ENCODE data around the gene PDS5A. TPM values are rescaled to one million over a fixed set of nuclear protein-coding genes. Genes with fewer than 3 reads are reported as not detected.
"Not testable (repeated sequence)": the region's sequence is repeated elsewhere in the genome, so short reads cannot be mapped to it uniquely, and the experiment has no call there.

Gene PDS5A
- total RNA-seq, 2 experiments from 2014 or later: 108 to 115 TPM

GRCh38 chr4:39850727-39851126 is 127.0 kb downstream of the PDS5A start:
- ChIA-PET POLR2A (no interaction called here), CTCF (no interaction called here)

DNA sequence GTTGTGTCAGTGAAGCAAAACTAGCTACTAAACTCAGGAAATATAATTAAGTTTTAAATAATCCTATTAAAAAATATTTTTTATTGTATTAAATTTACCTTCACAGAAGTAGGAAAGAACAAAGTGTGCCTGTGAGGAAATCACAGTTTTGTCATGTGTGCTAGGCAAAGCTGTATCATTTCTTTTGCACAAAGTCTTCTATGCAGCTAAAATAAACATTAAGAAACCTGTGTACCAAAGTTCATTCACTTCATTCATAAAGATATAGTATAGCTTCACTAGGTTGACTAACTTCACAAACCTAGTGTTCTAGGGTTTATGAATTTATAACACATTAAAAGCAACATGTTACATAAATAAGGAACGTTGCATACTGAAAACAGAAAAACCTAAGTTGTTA is 131.0 kb downstream of the PDS5A start:
- ChIA-PET POLR2A (no interaction called here), CTCF (no interaction called here)

GRCh38 chr4:39846120-39846519 is 131.6 kb downstream of the PDS5A start:
- ChIA-PET CTCF (no interaction called here), POLR2A (no interaction called here)

DNA sequence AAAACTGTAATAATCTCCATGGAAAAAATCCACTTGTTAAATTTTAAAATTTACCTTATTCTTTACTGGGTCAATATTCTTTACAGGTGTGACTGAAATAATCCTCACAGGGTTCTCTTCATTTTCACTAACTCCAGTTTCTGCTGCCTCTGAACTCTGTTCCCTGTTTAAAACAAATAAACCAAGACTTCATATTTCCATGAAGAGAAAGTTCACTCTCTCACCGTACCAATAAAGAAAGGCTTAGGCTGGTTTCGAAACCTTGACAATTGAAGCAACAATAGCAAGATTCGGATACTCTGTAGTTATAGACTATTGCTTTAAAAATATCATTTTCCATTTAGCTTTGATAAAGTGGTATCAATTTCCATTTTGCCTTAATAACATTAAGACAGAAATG is 135.8 kb downstream of the PDS5A start:
- ChIA-PET POLR2A (no interaction called here), CTCF (interaction anchor here (0.7 kb wide), 1 partner anchor 117 kb away, joined by 3 read pairs; no protein-coding TSS in a partner anchor)

- POLR2A ChIA-PET: not testable (repeated sequence)
These were observed 137.2 kb downstream of the PDS5A start for GRCh38 chr4:39840516-39840915.

DNA sequence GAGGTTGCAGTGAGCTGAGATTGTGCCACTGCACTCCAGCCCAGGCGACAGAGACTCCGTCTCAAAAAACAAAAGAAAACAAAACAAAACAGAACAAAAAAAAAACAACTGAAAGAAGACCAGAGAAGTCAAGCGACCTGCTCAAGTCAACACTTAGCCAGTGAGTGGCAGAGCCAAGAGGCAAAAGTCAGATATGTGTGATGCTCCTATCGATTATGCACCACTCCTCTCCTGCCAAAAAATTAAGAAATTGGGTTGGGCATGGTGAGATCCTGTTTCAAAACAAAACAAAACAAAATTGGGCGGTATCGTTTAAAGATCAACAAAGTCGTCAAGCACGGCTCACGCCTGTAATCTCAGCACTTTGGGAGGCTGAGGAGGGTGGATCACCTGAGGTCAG is 137.7 kb downstream of the PDS5A start:
- ChIA-PET POLR2A (no interaction called here), CTCF (interaction anchor here (1.0 kb wide), 1 partner anchor 51 kb away, joined by 3 read pairs; no protein-coding TSS in a partner anchor)

More at GRCh38 chr4:39840516-39840915, 137.2 kb downstream of the PDS5A start:
- CTCF ChIA-PET: interaction anchor here (1.0 kb wide), 1 partner anchor 50 kb away, joined by 3 read pairs; no protein-coding TSS in a partner anchor

DNA sequence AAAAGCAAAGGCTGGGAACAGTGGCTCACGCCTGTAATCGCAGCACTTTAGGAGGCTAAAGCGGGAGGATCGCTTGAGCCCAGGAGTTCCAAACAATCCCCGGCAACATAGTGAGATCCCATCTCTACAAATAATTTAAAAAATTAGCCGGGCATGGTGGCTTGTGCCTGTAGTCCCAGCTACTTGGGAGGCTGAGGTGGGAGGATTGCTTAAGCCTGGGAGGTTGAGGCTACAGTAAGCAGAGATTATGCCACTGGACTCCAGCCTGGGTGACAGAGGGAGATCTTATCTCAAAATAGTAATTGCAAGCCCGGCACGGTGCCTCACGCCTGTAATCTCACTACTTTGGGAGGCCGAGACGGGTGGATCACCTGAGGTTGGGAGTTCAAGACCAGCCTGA is 139.3 kb downstream of the PDS5A start:
- POLR2A ChIA-PET, CTCF ChIA-PET: not testable (repeated sequence)

DNA sequence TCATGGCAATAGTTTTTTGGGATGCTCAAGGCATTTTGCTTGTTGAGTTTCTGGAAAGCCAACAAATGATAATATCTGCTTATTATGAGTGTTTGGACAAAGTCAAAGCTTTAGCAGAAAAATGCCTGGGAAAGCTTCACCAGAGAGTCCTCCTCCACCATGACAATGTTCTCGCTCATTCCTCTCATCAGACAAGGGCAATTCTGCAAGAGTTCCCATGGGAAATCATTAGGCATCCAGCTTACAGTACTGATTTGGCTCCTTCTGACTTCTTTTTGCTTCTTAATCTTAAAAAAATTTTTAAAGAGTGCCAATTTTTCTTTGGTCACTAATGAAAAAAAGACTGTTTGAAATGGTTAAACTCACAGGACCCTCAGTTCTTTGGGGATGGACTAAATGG is 143.4 kb downstream of the PDS5A start:
- CTCF ChIA-PET: interaction anchor here (0.6 kb wide), 1 partner anchor 51 kb away, joined by 3 read pairs; no protein-coding TSS in a partner anchor

GRCh38 chr4:39825741-39826231 is 151.9 kb downstream of the PDS5A start:
- ChIA-PET CTCF (interaction anchor here (0.5 to 0.7 kb wide), 2 partner anchors 15 to 199 kb away, joined by 3 read pairs; no protein-coding TSS in a partner anchor), POLR2A (no interaction called here)

More for the DNA sequence above, 143.4 kb downstream of the PDS5A start:
- POLR2A ChIA-PET: interaction anchor here (0.5 kb wide), 1 partner anchor 479 kb away, joined by 7 read pairs; no protein-coding TSS in a partner anchor

DNA sequence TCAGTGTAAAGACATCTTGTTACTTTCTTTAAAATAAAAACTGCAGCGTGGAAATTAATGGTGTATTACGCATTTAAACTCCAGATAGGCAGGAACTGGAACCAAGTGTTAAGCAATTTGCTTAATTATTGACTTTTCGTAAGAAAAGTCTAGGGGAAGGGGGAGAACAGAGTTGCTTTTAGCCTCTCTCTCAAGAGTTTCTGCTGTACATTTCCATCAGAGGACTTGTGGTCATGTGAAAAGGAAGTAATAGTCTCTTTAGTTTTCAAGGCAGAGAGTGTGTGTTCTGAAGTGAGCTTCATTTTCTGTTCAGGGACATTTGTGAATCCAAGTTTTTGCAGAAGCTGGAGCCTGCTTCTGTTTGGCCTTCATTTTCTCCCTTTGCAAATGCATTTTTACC is 152.6 kb downstream of the PDS5A start:
- CTCF ChIA-PET: no interaction called here
- POLR2A ChIA-PET: no interaction called here

DNA sequence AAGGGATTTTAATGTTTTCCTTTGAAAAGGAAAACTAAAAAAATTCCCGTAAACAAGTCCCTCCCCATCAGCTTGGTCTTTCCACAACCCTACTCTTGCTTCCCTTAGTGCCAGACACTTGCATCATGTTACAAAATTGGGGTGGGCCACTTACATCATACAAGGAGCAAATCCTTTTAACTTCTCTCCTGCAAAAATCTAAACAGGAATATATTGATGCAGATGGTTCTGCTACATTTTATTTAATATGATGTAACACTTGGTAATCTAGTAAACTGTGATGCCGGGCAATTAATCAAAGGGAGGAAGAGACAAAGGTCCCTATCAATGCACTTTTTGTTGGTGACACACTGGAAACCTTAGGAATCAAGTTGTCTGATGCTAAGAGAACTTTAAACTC is 154.5 kb downstream of the PDS5A start:
- POLR2A ChIA-PET: no interaction called here
- CTCF ChIA-PET: no interaction called here

DNA sequence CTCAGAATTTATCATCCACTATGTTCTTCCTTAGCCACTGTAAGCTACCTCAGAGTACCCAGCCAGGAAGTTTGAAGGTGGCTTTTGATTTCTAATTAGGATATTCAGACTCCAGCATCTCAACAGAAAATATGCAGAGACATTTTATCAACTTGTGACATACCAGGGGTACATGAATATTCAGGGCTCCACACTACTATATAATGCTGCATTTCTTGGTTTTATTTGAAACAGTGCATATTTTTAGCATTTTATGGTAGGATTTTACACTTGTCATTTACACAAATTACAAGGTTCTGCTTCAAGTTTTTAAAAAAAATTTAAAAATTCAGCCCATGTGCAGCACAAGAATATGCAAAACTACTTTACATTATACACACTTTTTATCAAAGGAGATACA is 155.0 kb downstream of the PDS5A start:
- CTCF ChIA-PET: no interaction called here
- POLR2A ChIA-PET: no interaction called here

GRCh38 chr4:39821951-39822350 is 155.8 kb downstream of the PDS5A start:
- ChIA-PET CTCF (no interaction called here), POLR2A (no interaction called here)

DNA sequence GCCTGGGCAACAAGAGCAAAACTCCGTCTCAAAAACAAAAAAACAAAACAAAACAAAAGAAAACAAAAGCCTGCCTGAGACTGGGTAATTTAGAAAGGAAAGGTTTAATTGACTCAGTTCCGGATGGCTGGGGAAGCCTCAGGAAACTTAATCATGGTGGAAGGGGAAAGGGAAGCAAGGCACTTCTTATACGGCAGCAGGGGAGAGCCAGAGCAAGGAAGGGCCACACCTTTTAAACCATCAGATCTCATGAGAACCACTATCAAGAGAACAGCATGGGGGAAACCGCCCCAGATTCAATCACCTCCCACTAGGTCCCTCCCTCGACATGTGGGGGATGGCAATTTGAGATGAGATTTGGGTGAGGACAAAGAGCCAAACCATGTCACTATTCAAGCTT is 157.5 kb downstream of the PDS5A start:
- POLR2A ChIA-PET: no interaction called here
- CTCF ChIA-PET: no interaction called here

DNA sequence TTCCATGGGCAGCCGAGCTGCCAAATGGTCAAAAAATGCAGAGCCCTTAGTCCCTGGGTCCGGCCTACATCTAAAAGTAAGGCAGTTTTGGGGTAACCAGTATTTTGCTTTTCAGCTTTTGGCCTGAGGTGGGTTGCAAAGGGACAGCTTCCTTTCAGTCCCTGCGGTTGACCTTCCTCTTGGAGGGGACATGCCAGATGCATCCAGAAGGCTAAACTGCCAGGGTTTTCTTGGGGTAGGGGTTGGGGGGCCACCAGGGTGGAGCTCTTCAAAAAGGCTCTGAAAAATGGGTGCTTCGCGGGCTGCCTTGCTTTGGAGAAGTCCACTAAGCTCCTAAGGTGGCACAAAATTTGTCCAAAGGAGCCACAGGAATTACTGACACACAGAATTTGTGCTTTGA is 159.1 kb downstream of the PDS5A start:
- ChIA-PET CTCF (no interaction called here), POLR2A (no interaction called here)

DNA sequence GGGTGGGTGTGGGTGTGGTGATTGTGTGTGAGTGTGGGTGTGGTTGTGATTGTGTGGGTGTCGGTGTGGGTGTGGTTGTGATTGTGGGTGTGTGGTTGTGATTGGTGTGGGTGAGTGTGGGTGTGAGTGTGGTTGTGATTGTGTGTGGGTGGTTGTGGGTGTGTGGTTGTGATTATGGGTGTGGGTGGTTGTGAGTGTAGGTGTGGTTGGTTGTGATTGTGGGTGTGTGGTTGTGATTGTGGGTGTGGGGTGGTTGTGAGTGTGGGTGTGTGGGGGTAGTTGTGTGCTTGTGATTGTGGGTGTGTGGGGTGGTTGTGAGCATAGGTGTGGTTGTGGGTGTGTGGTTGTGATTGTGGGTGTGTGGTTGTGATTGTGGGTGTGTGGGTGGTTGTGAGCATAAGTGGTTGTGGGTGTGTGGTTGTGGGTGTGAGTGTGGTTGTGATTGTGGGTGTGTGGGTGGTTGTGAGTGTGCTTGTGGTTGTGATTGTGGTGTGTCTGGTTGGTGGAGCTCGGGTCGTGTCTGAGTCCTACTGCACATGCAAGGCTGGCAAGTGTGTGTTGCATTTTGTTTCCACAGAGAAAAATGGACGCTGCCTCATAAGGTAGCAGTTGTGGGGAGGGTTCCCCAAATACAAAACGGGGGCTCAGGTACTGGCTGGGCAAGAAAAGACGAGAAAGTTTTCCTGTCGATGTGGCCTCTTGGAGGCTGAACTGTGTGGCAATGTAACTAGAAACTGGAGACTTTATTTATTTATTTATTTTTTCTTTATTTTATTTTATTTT is 163.1 kb downstream of the PDS5A start:
- ChIA-PET CTCF (no interaction called here), POLR2A (no interaction called here)

DNA sequence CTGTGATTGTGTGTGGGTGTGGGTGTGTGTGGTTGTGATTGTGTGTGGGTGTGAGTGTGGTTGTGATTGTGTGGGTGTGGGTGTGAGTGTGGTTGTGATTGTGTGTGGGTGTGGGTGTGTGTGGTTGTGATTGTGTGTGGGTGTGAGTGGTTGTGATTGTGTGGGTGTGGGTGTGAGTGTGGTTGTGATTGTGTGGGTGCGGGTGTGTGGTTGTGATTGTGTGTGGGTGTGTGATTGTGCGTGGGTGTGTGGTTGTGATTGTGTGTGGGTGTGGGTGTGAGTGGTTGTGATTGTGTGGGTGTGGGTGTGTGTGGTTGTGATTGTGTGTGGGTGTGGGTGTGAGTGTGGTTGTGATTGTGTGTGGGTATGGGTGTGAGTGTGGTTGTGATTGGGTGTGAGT is 163.9 kb downstream of the PDS5A start:
- CTCF ChIA-PET, POLR2A ChIA-PET: not testable (repeated sequence)

- POLR2A ChIA-PET, CTCF ChIA-PET: not testable (repeated sequence)
These were observed 164.7 kb downstream of the PDS5A start for GRCh38 chr4:39813033-39813432.

- POLR2A ChIA-PET: no interaction called here
- CTCF ChIA-PET: no interaction called here
These were observed 165.2 kb downstream of the PDS5A start for GRCh38 chr4:39812500-39812899.

DNA sequence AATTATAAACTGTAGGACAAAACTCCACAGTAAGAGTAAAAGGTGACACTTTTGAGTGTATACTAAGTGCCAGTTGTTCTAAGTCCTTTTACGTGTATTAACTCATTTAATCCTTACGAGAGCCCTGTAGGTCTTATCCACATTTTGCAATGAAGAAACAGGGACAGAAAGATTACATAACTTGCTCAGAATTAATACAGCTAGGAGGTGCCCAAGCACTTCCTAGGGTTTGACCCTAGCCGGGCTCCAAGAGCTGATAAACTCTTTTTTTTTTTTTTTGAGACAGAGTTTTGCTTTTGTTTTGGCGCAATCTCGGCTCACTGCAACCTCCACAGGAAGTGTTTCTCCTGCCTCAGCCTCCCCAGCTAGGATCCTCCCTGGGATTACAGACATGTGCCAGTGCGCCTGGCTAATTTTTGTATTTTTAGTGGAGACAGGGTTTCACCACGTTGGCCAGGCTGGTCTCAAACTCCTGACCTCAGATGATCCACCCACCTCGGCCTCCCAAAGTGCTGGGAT is 169.4 kb downstream of the PDS5A start:
- ChIA-PET CTCF (interaction anchor here (0.6 to 0.7 kb wide), 2 partner anchors 95 to 146 kb away, joined by 3 read pairs; no protein-coding TSS in a partner anchor), POLR2A (interaction anchor here (0.6 kb wide), 1 partner anchor 9 kb away, joined by 4 read pairs; no protein-coding TSS in a partner anchor)

DNA sequence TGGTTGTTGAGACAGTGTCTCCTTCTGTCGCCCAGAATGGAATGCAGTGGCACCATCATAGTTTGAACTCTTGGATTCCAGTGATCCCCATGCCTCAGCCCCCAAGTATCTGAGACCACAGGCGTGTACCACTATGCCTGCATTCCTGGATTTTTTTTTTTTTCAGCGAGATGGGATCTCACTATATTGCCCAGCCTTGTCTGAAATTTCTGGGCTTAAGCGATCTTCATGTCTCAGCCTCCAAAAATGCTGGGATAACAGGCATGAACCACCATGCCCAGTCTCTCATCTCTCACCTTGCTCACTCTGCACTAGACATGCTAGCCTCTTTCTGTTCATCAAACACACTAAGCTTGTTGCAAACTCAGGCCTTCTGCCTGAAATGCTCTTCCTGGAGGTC is 175.7 kb downstream of the PDS5A start:
- CTCF ChIA-PET: interaction anchor here (0.7 kb wide), 1 partner anchor 78 kb away, joined by 3 read pairs; no protein-coding TSS in a partner anchor
- POLR2A ChIA-PET: no interaction called here
